GM12892 (cell line): ENCODE data around the gene NOD1.

ENCODE experiments used
- POLR2A ChIP-seq: IDR thresholded peaks from 2 replicates; pipeline ENCODE4 v1.6.1; 2011; ENCODE audit warnings: low read depth, low read length, control low read depth
- POLR2AphosphoS5 ChIP-seq: IDR thresholded peaks from 2 replicates; pipeline ENCODE4 v1.6.1; 2011; ENCODE audit warnings: low read depth, low read length, control low read depth

- TF ChIP-seq POLR2AphosphoS5 (no peak), POLR2A (no peak)
Observed at GRCh38 chr7:30436518-30436917, 42.1 kb downstream of the NOD1 start.
